ENCODE data around the gene ZDHHC19.
"Not testable (repeated sequence)": the region's sequence is repeated elsewhere in the genome, so short reads cannot be mapped to it uniquely, and the experiment has no call there.

ZDHHC19 gene

DNA sequence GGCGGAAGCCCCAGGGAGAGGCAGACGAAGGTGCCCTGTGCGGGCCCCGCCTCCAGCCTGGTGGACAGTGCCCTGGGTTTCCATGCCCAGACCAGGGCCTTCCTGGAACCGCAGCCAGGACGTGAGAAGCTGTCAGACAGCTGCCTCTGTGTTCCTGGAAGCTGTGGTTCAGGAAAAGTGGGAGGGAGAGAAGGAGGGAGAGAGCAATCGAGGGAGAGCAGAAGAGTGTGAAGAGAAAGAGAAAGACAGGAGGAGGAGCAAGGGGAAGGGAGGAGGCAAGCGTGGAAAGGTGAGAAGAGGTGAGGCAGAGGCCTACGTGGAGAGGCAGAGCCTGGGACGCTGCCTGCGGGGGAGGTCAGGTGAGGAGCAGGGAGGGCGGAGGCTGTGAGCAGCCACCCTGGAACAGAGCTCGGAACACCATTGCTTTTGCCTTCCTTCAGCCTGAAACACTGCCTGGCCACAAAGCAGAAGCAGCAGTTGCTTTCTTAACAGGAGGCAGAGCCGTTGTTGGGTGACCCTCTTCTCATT lies 18.6 kb downstream of the ZDHHC19 start:
- no peak overlapping the region for H3K9ac ChIP-seq (ENCODE audit: low read length)
- no peak overlapping the region for H3K4me3 ChIP-seq (ENCODE audit: low read length)
- H3K27me3 ChIP-seq (ENCODE audit: control insufficient read depth, insufficient read depth, low read length), result no peaks in the 10 kb centered on the region
- no peaks in the 10 kb centered on the region for H3K36me3 ChIP-seq (ENCODE audit: control insufficient read depth, insufficient read depth, low read length)
- no peak overlapping the region for H3K27ac ChIP-seq (ENCODE audit: low read depth, low read length)
- H3K4me1 ChIP-seq (ENCODE audit: control insufficient read depth, insufficient read depth, low read length), result no peaks in the 10 kb centered on the region

DNA sequence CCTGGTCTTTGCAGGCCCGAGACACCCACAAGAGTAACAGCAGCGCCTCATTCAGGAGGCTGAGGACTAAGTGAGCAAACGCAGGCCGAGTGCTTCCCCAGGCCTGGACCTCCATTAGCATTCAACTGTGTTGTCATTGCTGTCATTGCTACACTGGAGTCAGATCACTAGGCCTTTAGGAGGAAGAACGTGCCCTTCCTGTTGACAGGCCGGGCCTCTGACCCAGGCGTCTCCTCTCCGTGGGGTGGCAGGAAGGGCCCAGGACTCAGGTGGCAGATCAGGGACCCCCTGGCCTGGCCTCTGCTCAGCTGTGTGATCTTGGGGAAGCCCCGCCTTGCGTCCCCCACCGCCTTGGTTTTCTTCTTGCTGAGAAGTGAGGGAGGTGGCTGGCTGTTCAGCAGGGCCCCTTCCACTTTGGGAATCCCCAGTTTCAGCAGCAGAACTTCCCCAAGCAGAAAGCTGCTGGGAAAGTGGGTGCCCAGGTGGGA lies 19.1 kb downstream of the ZDHHC19 start:
- Histone ChIP-seq H3K27me3 (ENCODE audit: control insufficient read depth, insufficient read depth, low read length) (no peaks in the 10 kb centered on the region), H3K4me1 (ENCODE audit: control insufficient read depth, insufficient read depth, low read length) (no peaks in the 10 kb centered on the region), H3K9ac (ENCODE audit: low read length) (no peak overlapping the region), H3K4me3 (ENCODE audit: low read length) (no peak overlapping the region), H3K36me3 (ENCODE audit: control insufficient read depth, insufficient read depth, low read length) (no peaks in the 10 kb centered on the region), H3K27ac (ENCODE audit: low read depth, low read length) (no peak overlapping the region)

DNA sequence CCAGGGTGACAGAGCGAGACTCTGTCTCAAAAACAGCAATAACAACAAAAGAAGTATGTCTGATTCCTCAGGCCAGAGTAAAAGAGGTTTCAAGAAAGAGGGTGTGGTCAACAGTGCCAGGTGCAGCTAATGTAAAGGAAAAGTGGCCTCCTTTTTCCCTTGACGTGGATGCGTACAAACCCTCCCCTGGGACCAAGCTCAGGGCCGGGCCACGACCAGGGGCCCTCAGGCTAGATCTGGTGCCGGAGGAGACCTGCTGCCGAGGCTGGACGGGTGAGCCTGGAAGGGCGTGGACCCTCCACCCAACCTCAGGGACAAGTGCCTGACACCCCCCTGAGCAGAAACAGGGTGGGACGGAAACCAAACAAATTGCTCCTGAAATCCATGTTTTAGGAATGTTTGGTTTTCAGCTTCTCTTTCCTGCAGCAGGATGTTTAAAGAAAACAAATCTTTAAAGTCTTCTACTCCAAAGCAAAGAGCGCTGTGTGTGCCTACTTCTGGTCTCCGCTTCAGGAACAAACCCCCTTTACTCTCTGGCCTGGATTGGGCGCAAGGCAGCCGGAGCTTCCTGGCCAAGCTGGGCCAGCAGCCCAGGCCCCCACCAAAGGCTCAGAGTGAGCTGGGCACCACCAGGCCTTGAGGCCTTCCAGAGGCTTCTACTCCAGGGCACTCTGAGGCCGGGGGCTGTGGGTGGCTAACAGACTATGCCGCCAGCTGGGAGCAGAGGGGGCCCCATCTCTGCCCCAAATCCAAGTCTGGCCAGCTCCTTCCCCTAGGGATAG lies 21.4 kb downstream of the ZDHHC19 start:
- Histone ChIP-seq H3K36me3 (ENCODE audit: control insufficient read depth, insufficient read depth, low read length) (no peaks in the 10 kb centered on the region), H3K9ac (ENCODE audit: low read length) (no peak overlapping the region), H3K27me3 (ENCODE audit: control insufficient read depth, insufficient read depth, low read length) (no peaks in the 10 kb centered on the region), H3K4me3 (ENCODE audit: low read length) (no peak overlapping the region), H3K4me1 (ENCODE audit: control insufficient read depth, insufficient read depth, low read length) (no peaks in the 10 kb centered on the region), H3K27ac (ENCODE audit: low read depth, low read length) (no peak overlapping the region)

DNA sequence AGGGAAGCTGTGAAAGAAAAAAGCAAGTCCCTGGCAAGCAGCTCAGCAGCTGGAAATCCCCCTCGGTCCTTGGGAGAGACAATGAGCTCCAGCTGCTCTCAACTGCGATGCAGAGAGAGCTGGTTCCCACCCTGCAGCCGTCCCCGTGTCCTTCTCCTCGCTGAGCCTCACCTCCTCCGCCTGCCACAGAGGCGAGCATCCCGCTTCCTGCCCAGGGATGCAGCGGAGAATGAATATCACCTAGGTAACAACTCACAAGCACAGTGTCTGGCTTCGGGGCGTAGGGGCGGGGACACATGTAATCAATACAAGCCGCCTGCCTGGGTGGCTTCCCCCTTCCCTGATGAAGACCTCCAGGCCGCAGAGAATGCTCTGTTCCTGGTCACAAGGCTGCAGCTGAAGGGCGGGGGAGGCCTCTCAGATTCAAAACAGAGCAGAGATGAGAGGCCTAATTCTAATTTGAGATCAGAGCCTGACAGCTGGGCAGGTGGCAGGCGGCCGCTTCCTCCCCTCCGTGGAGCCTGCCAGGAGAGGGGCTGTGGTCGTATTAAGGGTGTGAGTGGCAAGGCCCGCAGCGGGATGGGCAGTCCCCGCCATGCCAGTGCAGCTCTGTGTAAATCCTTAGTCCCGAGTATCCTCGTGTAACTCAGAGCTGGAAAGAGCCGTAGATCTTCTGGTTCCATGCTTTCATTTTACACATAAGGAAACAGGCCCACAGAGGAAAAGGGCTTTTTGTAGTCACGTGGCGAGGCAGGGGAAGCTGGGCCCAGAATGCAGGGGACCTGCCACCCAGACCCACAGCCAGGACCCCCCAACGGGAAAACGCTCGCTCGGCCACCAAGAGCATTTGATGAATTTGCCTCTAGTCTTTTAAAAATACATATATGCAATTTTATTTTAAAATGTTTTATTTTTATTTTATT lies 24.3 kb downstream of the ZDHHC19 start:
- no peaks in the 10 kb centered on the region for H3K36me3 ChIP-seq (ENCODE audit: control insufficient read depth, insufficient read depth, low read length)
- no peak overlapping the region for H3K27ac ChIP-seq (ENCODE audit: low read depth, low read length)
- H3K4me3 ChIP-seq (ENCODE audit: low read length), result no peak overlapping the region
- no peak overlapping the region for H3K9ac ChIP-seq (ENCODE audit: low read length)
- H3K4me1 ChIP-seq (ENCODE audit: control insufficient read depth, insufficient read depth, low read length), result no peaks in the 10 kb centered on the region
- no peaks in the 10 kb centered on the region for H3K27me3 ChIP-seq (ENCODE audit: control insufficient read depth, insufficient read depth, low read length)

DNA sequence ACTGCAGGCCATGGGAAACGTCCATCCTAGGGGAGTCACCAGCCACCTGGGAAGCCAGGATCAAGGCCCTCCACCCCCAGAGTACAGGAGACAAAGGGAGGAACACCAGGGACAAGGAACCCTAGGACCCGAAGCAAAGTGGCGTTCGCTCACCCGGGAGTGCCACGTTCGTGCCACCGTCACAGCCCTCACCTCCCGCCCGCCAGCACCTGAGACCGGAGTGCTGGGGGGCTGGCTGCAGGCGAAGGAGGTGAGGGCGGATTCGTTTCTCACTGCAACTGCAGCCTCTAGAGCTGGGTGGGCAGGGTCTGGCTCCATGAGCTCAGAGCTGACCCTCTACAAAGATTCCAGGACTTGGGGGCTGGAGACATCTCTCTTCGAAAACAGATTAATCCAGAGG lies 26.3 kb downstream of the ZDHHC19 start:
- H3K27me3 ChIP-seq (ENCODE audit: control insufficient read depth, insufficient read depth, low read length), result no peaks in the 10 kb centered on the region
- no peak overlapping the region for H3K9ac ChIP-seq (ENCODE audit: low read length)
- no peaks in the 10 kb centered on the region for H3K36me3 ChIP-seq (ENCODE audit: control insufficient read depth, insufficient read depth, low read length)
- H3K4me1 ChIP-seq (ENCODE audit: control insufficient read depth, insufficient read depth, low read length), result no peaks in the 10 kb centered on the region
- H3K4me3 ChIP-seq (ENCODE audit: low read length), result no peak overlapping the region
- no peak overlapping the region for H3K27ac ChIP-seq (ENCODE audit: low read depth, low read length)

DNA sequence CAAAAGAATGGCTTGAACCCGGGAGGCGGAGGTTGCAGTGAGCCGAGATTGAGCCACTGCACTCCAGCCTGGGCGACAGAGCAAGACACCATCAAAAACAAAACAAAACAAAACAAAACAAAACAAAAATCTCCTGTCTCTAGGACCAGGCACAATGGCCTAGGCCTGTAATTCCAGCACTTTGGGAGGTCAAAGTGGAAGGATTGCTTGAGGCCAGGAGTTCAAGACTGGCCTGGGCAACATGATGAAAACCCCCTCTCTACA lies 27.1 kb downstream of the ZDHHC19 start:
- H3K4me1 ChIP-seq (ENCODE audit: control insufficient read depth, insufficient read depth, low read length); H3K4me3 ChIP-seq (ENCODE audit: low read length); H3K27ac ChIP-seq (ENCODE audit: low read depth, low read length); H3K9ac ChIP-seq (ENCODE audit: low read length); H3K27me3 ChIP-seq (ENCODE audit: control insufficient read depth, insufficient read depth, low read length); H3K36me3 ChIP-seq (ENCODE audit: control insufficient read depth, insufficient read depth, low read length): not testable (repeated sequence)

DNA sequence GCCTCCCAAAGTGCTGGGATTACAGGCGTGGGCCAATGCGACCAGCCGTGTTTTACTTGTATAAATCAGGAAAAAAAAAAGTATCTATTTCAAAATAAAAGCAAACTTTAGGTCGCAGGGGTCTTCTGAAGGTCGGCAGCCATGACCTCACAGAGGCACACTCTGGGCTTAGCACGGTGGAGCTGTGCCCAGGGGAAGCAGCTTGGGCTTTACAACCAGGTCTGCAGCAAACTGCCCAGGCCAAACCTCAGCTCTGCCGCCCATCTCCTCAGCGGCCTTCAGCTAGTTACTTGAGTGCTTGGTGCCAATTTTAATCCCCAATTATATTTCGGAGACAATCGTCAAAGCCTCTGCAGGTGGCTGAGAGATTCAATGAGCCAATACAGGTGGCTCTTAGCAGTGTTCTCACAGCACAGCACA lies 30.1 kb downstream of the ZDHHC19 start:
- Histone ChIP-seq H3K4me1 (ENCODE audit: control insufficient read depth, insufficient read depth, low read length) (no peaks in the 10 kb centered on the region), H3K27ac (ENCODE audit: low read depth, low read length) (no peak overlapping the region), H3K27me3 (ENCODE audit: control insufficient read depth, insufficient read depth, low read length) (no peaks in the 10 kb centered on the region), H3K36me3 (ENCODE audit: control insufficient read depth, insufficient read depth, low read length) (no peaks in the 10 kb centered on the region), H3K4me3 (ENCODE audit: low read length) (no peak overlapping the region), H3K9ac (ENCODE audit: low read length) (no peak overlapping the region)

DNA sequence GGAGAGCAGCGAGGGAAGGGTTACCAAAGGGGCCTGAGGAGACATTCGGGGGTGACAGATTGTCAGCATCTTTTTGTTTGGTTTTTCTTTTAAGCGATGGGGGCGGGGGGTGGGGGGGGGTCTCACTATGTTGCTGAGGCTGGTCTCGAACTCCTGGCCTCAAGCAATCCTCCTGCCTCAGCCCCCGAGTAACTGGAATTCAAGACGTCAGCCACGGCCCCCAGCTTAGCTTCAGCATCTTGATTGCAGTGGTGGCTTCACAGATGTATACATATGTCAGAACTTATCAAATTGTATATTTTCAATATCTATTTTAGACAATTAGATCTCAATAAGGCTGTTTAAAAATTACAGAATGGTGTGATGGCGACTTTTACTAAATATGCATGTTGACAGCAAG lies 30.9 kb downstream of the ZDHHC19 start:
- Histone ChIP-seq H3K4me1 (ENCODE audit: control insufficient read depth, insufficient read depth, low read length) (no peaks in the 10 kb centered on the region), H3K27ac (ENCODE audit: low read depth, low read length) (no peak overlapping the region), H3K27me3 (ENCODE audit: control insufficient read depth, insufficient read depth, low read length) (no peaks in the 10 kb centered on the region), H3K4me3 (ENCODE audit: low read length) (no peak overlapping the region), H3K36me3 (ENCODE audit: control insufficient read depth, insufficient read depth, low read length) (no peaks in the 10 kb centered on the region), H3K9ac (ENCODE audit: low read length) (no peak overlapping the region)

DNA sequence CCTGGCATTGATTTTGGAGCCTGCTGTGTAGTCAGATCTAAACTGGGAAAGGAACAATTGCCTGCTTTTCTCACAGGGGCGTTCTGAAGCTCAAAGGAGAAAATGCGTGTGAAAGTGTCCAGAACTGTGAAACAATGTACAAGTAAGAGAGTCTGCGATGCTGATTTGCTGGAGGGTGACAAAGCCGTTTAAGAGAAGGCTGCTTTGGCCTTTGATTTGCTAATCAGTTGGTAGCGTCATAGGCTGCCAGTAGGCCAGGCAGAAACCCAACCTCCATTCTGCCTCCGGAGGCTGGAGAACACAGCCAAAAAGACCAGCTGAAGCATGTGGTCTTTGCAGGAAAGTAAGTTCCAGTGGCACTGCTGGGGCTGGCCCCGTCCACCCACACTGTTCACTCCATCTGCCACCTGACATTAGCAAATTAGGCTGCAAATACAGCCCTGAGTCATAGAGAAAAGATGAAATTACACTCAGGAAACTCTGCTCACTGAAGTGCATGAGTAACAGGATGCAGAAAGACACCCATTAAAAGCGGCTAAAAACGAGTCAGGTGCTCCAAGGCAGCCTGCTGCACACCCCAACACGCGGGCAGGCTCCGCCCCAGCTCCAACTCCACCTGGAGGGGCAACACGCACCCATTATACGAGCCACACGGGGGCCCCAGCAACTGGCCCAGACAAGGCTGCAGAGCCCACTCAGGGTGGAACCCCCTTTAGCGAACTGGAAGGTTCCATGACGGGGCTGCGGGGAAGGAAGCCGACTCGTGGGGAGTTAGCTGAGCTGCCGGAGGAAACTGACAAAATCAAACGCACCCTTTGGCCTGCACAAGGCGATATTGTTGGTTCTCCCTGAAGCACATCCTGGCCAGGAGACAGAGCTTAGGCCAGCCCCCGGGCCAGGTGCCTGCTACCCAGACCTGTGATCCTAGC lies 31.6 kb downstream of the ZDHHC19 start:
- H3K9ac ChIP-seq (ENCODE audit: low read length), result no peak overlapping the region
- H3K27me3 ChIP-seq (ENCODE audit: control insufficient read depth, insufficient read depth, low read length), result no peaks in the 10 kb centered on the region
- no peak overlapping the region for H3K27ac ChIP-seq (ENCODE audit: low read depth, low read length)
- no peaks in the 10 kb centered on the region for H3K4me1 ChIP-seq (ENCODE audit: control insufficient read depth, insufficient read depth, low read length)
- no peaks in the 10 kb centered on the region for H3K36me3 ChIP-seq (ENCODE audit: control insufficient read depth, insufficient read depth, low read length)
- peak overlapping the region; percentile 25 for H3K4me3 ChIP-seq (ENCODE audit: low read length)

DNA sequence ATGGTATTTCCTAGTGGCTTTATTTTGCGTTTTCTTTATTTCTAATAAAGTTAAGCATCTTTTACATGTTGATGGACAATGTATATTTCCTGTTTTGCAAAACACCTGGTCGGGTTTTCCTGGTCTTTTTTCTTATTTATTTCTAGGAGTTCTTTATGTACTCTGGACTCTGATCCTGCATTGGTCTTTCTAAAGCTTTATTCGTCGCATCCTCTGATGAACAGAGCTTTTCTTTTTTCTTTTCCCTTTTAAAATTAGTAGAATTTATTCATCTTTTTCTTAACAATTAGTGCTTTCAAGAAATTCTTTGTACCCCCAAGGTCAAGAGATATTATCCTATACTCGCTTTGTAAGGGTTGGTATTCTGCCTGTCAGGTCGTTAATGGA lies 32.2 kb downstream of the ZDHHC19 start:
- H3K36me3 ChIP-seq (ENCODE audit: control insufficient read depth, insufficient read depth, low read length), result no peaks in the 10 kb centered on the region
- no peak overlapping the region for H3K9ac ChIP-seq (ENCODE audit: low read length)
- no peak overlapping the region for H3K27ac ChIP-seq (ENCODE audit: low read depth, low read length)
- no peak overlapping the region for H3K4me3 ChIP-seq (ENCODE audit: low read length)
- H3K27me3 ChIP-seq (ENCODE audit: control insufficient read depth, insufficient read depth, low read length), result no peaks in the 10 kb centered on the region
- H3K4me1 ChIP-seq (ENCODE audit: control insufficient read depth, insufficient read depth, low read length), result no peaks in the 10 kb centered on the region

DNA sequence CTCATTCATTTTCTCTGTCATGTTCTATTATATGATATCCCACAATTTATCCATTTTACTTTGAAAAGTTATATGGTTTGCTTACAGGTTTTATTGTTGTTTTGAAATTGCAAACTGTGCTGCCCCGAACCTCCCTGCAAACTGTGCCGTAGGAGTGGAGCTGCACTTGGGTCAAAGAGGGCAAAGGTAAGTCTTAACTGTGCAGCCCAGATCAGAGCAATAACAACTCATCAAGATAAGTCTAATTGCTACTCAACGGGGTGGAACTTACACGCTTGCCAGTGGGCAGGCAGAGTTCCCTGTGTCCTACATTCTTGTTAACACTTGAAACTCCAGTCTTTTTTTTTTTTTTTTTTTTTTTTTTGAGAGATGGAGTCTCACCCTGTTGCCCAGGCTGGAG lies 33.2 kb downstream of the ZDHHC19 start:
- Histone ChIP-seq H3K4me1 (ENCODE audit: control insufficient read depth, insufficient read depth, low read length) (no peaks in the 10 kb centered on the region), H3K27ac (ENCODE audit: low read depth, low read length) (no peak overlapping the region), H3K27me3 (ENCODE audit: control insufficient read depth, insufficient read depth, low read length) (no peaks in the 10 kb centered on the region), H3K4me3 (ENCODE audit: low read length) (no peak overlapping the region), H3K9ac (ENCODE audit: low read length) (no peak overlapping the region), H3K36me3 (ENCODE audit: control insufficient read depth, insufficient read depth, low read length) (no peaks in the 10 kb centered on the region)

DNA sequence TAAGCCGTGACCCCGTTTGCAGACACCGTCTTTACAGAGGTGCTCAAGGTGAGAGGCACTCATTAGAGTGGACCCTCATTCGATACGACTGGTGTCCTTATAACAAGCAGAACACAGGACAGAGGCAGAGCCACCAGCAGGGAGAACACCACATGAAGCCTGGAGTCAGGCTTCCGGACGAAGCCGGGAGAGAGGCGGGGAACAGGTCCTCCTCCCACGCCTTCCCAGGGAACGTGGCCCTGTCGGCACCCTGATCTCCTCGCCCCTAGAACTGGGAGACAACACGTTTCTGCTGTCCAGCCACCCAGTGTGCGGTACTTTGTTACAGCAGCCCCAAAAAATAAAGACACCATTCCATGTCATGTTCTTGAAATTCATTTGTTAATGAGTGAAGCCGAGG lies 33.6 kb downstream of the ZDHHC19 start:
- Histone ChIP-seq H3K36me3 (ENCODE audit: control insufficient read depth, insufficient read depth, low read length) (no peaks in the 10 kb centered on the region), H3K27ac (ENCODE audit: low read depth, low read length) (no peak overlapping the region), H3K27me3 (ENCODE audit: control insufficient read depth, insufficient read depth, low read length) (no peaks in the 10 kb centered on the region), H3K4me3 (ENCODE audit: low read length) (no peak overlapping the region), H3K4me1 (ENCODE audit: control insufficient read depth, insufficient read depth, low read length) (no peaks in the 10 kb centered on the region), H3K9ac (ENCODE audit: low read length) (no peak overlapping the region)
